Effector memory CD8-positive, alpha-beta T cell (primary cell): ENCODE measurements around the gene GIPC2.

ENCODE experiments used
- ATAC-seq: fragments of 150-1000 bp; cut with Tn5 transposase; replicated peaks from 2 replicates; pipeline ENCODE4 v1.10.0; 2021; ENCODE audit warnings: mild to moderate bottlenecking, moderate library complexity
- DNase-seq, 3 experiments: peaks; one replicate each; pipeline ENCODE4 v3.0.0; 2021
- H3K27ac Mint-ChIP-seq, 2 donors: one replicate each; pipeline ENCODE4 v1.8.0; 2022; ENCODE audit warnings: mild to moderate bottlenecking in 2 of 2, mixed read lengths in 2 of 2, moderate library complexity in 2 of 2
- H3K27me3 Mint-ChIP-seq, 2 donors: one replicate each; pipeline ENCODE4 v1.8.0; 2022; ENCODE audit warnings: mixed read lengths in 2 of 2
- H3K36me3 Mint-ChIP-seq: one replicate; pipeline ENCODE4 v1.8.0; 2022; ENCODE audit warnings: mild to moderate bottlenecking, moderate library complexity, mixed read lengths; ENCODE audit not compliant: insufficient read depth
- H3K4me1 Mint-ChIP-seq, 2 donors: one replicate each; pipeline ENCODE4 v1.8.0; 2022; ENCODE audit warnings: low read depth in 2 of 2, mixed read lengths in 2 of 2
- H3K4me3 Mint-ChIP-seq, 2 donors: one replicate each; pipeline ENCODE4 v1.8.0; 2022; ENCODE audit warnings: mild to moderate bottlenecking in 2 of 2, mixed read lengths in 2 of 2, moderate library complexity in 2 of 2
- H3K9me3 Mint-ChIP-seq, 2 donors: one replicate each; pipeline ENCODE4 v1.8.0; 2022; ENCODE audit warnings: mixed read lengths in 2 of 2

The GIPC2 gene

GRCh38 chr1:78156805-78157521 is 111.2 kb downstream of the GIPC2 start:
- no peak overlapping the region for H3K4me3 Mint-ChIP-seq
- peaks cover 0 to 2% of the 10 kb centered on the region in 2 donors for H3K4me1 Mint-ChIP-seq
- ATAC-seq (no peak), DNase-seq (no peak)
- H3K36me3 Mint-ChIP-seq: peaks cover 2% of the 10 kb centered on the region
- H3K27ac Mint-ChIP-seq: no peak overlapping the region
- peaks cover 0 to 7% of the 10 kb centered on the region in 2 donors for H3K9me3 Mint-ChIP-seq
- peaks cover 35 to 57% of the 10 kb centered on the region in 2 donors for H3K27me3 Mint-ChIP-seq

DNA sequence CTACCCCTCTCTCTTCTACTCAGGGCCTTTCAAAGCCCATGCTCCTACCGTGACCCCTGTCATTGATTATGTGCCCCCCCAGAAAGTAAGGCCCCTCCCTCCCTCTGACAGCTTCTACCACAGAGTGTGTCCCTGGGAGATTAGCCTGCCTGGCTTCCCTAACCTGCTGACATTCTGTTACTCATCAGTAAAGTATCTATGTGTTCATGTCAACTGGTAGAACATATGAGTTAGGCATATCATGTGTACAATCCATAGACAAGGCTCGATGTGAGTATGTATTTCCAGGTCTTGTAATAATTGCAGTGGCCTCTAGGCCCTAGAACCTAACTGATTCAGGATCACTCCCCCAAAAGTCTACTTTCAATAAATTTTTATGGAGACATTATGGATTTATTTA is 120.0 kb downstream of the GIPC2 start:
- Mint-ChIP-seq H3K27ac (no peak overlapping the region), H3K9me3 (no peaks in the 10 kb centered on the region), H3K36me3 (no peaks in the 10 kb centered on the region), H3K27me3 (peaks cover 13 to 26% of the 10 kb centered on the region in 2 donors), H3K4me3 (no peak overlapping the region), H3K4me1 (no peaks in the 10 kb centered on the region)
- no peak for DNase-seq
- no peak for ATAC-seq

DNA sequence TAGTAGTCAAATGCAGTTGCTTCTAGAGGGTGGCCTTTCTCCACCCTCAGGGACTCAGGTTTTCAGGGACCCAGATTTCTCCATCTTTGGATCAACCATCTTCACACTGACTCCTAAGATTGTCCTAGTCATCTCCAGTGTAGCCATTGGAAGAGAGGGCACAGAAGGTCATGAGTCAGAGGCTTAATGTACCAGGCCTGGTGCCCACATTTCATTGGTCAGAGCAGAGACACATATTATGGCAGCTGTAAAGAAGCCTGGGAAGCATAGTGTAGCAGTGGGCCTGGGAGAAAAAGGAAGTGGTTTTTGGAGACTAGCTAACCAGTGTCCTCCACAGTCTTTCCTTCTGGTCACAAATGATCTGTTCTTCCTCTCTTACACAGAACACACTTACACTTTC is 122.5 kb downstream of the GIPC2 start:
- DNase-seq (no peak), ATAC-seq (no peak)
- H3K4me1 Mint-ChIP-seq: peaks cover 0 to 3% of the 10 kb centered on the region in 2 donors
- no peaks in the 10 kb centered on the region for H3K36me3 Mint-ChIP-seq
- peaks cover 0 to 28% of the 10 kb centered on the region in 2 donors for H3K27me3 Mint-ChIP-seq
- no peak overlapping the region for H3K4me3 Mint-ChIP-seq
- H3K27ac Mint-ChIP-seq: no peak overlapping the region
- H3K9me3 Mint-ChIP-seq: no peaks in the 10 kb centered on the region

- H3K27me3 Mint-ChIP-seq: peaks cover 0 to 28% of the 10 kb centered on the region in 2 donors
- ATAC-seq: no peak
- no peaks in the 10 kb centered on the region for H3K36me3 Mint-ChIP-seq
- DNase-seq: no peak
- no peaks in the 10 kb centered on the region for H3K9me3 Mint-ChIP-seq
- H3K4me3 Mint-ChIP-seq: no peak overlapping the region
- H3K27ac Mint-ChIP-seq: no peak overlapping the region
- H3K4me1 Mint-ChIP-seq: peaks cover 0 to 3% of the 10 kb centered on the region in 2 donors
Measured at GRCh38 chr1:78170859-78171258, 125.1 kb downstream of the GIPC2 start.

DNA sequence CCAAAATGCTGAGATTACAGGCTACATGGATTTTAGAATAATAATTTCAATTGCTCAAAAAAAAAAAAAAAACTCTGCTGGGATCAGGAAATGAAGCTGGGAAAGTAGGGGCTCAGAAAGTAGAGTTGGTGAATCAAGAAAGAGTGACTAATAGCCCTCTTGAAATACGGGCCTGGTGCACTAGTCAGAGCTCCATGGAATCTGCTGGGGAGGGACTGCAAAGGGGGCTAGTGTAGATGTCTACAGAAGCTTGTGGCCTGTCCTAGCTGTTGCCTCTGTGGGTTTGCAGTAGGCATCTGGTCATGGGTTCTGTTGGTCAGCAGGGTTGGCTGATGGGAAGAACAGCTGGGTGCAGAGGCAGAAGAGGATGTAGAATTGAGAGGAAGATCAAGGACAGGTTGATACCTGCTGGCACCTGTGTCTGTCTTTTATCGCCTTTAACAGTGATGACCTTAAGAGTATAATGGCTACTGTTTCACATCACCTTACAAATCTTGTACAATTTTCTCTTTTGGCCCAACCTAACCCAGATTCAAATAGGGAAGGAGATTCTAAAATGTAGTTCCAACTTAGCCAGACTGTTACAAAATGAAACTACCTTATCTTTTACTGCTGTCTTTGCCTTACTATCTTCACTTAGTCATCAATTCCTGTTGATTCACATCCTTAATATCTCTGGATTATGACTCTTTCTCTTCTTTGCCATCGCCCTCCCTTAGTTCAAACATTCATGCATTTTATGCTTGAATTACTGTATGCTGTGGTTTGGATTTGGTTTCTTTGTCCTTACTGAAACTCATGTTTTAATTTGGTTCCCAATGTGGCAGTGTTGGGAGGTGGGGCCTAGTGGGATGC is 126.2 kb downstream of the GIPC2 start:
- no peak for ATAC-seq
- no peak for DNase-seq
- Mint-ChIP-seq H3K4me3 (no peak overlapping the region), H3K9me3 (no peaks in the 10 kb centered on the region), H3K4me1 (peaks cover 0 to 3% of the 10 kb centered on the region in 2 donors), H3K27me3 (peaks cover 0 to 28% of the 10 kb centered on the region in 2 donors), H3K36me3 (no peaks in the 10 kb centered on the region), H3K27ac (no peak overlapping the region)

GRCh38 chr1:78176448-78176847 is 130.7 kb downstream of the GIPC2 start:
- Mint-ChIP-seq H3K9me3 (no peaks in the 10 kb centered on the region), H3K27ac (no peak overlapping the region), H3K4me1 (peaks cover 0 to 3% of the 10 kb centered on the region in 2 donors), H3K4me3 (no peak overlapping the region), H3K36me3 (no peaks in the 10 kb centered on the region), H3K27me3 (peaks cover 10 to 22% of the 10 kb centered on the region in 2 donors)
- no peak for DNase-seq
- ATAC-seq: no peak

- Mint-ChIP-seq H3K36me3 (no peaks in the 10 kb centered on the region), H3K27me3 (peaks cover 16 to 23% of the 10 kb centered on the region in 2 donors), H3K4me1 (no peaks in the 10 kb centered on the region), H3K9me3 (no peaks in the 10 kb centered on the region), H3K27ac (no peak overlapping the region), H3K4me3 (no peak overlapping the region)
- DNase-seq (no peak), ATAC-seq (no peak)
Measured at GRCh38 chr1:78177708-78178270, 132.0 kb downstream of the GIPC2 start.

DNA sequence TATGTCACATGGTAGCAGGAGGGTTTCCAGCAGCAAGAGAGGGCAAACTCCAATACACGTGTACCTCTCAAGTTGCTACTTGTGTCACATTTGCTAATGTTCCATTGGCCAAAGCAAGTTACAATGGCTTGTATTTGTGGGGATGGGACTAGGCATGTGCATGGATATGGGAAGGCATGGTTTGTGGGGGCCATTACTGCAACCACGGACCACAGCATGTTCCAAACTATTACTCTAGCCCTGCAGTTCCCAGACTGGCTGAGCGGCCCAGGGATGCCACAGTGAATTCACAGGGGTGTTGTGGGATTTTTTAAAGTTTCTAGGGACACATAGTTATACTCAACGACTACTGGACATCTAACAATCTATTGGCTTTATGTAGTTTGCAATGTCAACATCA is 133.1 kb downstream of the GIPC2 start:
- Mint-ChIP-seq H3K27ac (no peak overlapping the region), H3K4me3 (no peak overlapping the region), H3K9me3 (no peaks in the 10 kb centered on the region), H3K36me3 (no peaks in the 10 kb centered on the region), H3K27me3 (peaks cover 11 to 25% of the 10 kb centered on the region in 2 donors), H3K4me1 (no peaks in the 10 kb centered on the region)
- no peak for ATAC-seq
- no peak for DNase-seq

GRCh38 chr1:78184460-78185072 is 138.8 kb downstream of the GIPC2 start:
- Mint-ChIP-seq H3K4me3 (no peak overlapping the region), H3K36me3 (no peaks in the 10 kb centered on the region), H3K27ac (no peak overlapping the region), H3K27me3 (peaks cover 11 to 25% of the 10 kb centered on the region in 2 donors), H3K4me1 (no peaks in the 10 kb centered on the region), H3K9me3 (no peaks in the 10 kb centered on the region)
- DNase-seq (no peak), ATAC-seq (no peak)
